Measurements from ENCODE around the gene CHURC1.
A peak's percentile ranks its signal among the peaks of the same experiment; 100 is the strongest.

Gene CHURC1

GRCh38 chr14:64939817-64940190, 25.5 kb downstream of the CHURC1 start:
- DNase-seq = peak in 1 of 2 experiments; percentile 5

GRCh38 chr14:64940336-64940910, 26.2 kb downstream of the CHURC1 start:
- no peak for DNase-seq

GRCh38 chr14:64942531-64943111, 28.4 kb downstream of the CHURC1 start, which contains the start of gene GPX2:
GPX2 (minus strand) TSS chr14:64942745; CDS start chr14:64942726, 19 bp downstream.
- DNase-seq = peak; percentile 11 to 13

GRCh38 chr14:64943556-64943955, 29.3 kb downstream of the CHURC1 start:
- peak; percentile 11 to 13 for DNase-seq

GRCh38 chr14:64944041-64944440, 29.8 kb downstream of the CHURC1 start:
- peak; percentile 7 to 15 for DNase-seq

- DNase-seq = peak in 1 of 2 experiments; percentile 2
Observed at GRCh38 chr14:64944861-64945260, 30.6 kb downstream of the CHURC1 start.

- peak in 1 of 2 experiments; percentile 11 for DNase-seq
Observed at GRCh38 chr14:64945431-64946178, 31.4 kb downstream of the CHURC1 start.

GRCh38 chr14:64946310-64947045, 32.2 kb downstream of the CHURC1 start:
- peak in 1 of 2 experiments; percentile 7 for DNase-seq

GRCh38 chr14:64947710-64948611, 33.7 kb downstream of the CHURC1 start:
- DNase-seq = peak in 1 of 2 experiments; percentile 9

- DNase-seq = no peak
Observed at GRCh38 chr14:64948612-64949210, 34.5 kb downstream of the CHURC1 start.

GRCh38 chr14:64950889-64951288, 36.6 kb downstream of the CHURC1 start:
- no peak for DNase-seq

GRCh38 chr14:64951291-64951690, 37.0 kb downstream of the CHURC1 start:
- no peak for DNase-seq

GRCh38 chr14:64951724-64952123, 37.5 kb downstream of the CHURC1 start:
- no peak for DNase-seq

- no peak for DNase-seq
Observed at GRCh38 chr14:64952598-64953309, 38.5 kb downstream of the CHURC1 start.

GRCh38 chr14:64953310-64953654, 39.0 kb downstream of the CHURC1 start:
- no peak for DNase-seq

- DNase-seq = no peak
Observed at GRCh38 chr14:64953661-64954060, 39.4 kb downstream of the CHURC1 start.

GRCh38 chr14:64954491-64955240, 40.4 kb downstream of the CHURC1 start:
- DNase-seq = no peak

- DNase-seq = no peak
Observed at GRCh38 chr14:64955297-64955696, 41.0 kb downstream of the CHURC1 start.

- no peak for DNase-seq
Observed at GRCh38 chr14:64956697-64957406, 42.6 kb downstream of the CHURC1 start.

- DNase-seq = no peak
Observed at GRCh38 chr14:64958201-64958600, 43.9 kb downstream of the CHURC1 start.
